ENCODE data around the gene SH2D7.

SH2D7 gene

DNA sequence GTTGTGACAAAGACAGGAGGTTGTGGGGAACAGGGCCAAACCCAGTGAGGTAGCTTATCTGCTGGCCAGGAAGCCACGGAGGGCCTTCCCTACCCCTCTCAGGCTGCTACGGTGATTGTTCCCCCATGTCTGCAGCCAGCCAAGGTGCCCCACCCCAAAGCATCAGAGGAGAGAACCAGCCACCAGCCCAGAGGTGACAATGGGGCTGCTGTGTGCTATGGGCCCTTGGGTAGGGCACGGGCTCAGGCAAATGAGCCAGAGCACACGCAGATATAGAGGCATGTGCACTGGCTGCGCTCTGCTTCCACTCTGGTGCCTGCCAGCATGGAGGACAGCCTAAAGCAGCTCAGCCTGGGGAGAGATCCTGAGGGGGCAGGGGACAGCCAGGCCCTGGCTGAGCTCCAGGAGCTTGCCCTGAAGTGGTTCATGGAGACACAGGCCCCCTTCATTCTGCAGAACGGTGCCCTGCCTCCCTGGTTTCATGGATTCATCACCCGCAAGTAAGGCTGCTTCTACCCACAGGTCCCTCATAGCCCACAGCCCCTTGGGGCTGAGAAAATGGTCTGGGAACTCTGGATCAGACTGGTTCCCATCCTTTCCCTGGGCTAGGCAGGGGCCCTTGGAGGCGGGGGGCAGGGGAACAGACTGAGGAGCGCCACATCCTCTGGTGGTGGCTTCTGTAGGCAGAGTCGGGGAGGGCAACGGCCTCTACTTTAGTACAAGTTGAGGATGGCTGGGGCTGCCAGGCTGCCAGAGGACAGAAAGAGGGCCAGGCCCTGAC, at the start of gene SH2D7:
Gene SH2D7, plus strand, starts transcription at position 301 of the 781 bp plus-strand sequence. Its CDS starts 24 bp downstream, at position 325.
- no peak for DNase-seq (ENCODE audit: low read depth)

DNA sequence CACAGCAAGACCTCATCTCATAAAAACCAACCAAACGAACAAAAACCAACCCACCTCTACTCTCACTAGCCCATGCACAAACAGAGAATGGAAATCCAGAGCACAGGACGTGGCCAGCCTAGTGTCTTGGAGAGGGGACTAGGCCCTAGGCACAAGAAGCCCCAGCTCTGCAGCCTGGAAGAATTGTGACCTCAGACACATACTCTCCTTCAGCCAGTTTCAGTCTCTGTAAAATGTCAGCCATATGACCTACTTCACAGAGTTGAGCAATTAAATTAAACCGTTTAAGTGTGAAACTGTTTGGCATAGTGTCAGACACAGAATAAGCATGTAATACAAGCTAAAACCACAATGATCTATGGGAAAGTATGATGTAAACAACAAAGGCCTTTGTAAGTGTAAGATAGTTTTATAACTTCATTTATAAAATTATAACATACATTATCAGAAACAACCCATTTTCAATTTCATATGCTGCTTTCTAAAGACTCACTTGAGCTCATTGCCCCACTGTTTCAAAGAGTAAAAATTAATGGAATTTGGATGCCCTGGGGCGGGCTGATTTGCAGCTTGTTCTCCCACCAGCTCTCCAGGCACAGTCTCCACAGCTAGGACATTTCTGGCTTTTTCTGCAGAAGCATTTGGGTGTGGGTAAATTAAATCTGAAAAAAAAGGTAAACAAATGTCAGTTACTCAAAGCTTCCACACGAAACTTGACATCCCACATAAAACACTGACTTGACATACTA, 47.8 kb upstream of the SH2D7 start:
- DNase-seq (ENCODE audit: low read depth): peak; percentile 57

DNA sequence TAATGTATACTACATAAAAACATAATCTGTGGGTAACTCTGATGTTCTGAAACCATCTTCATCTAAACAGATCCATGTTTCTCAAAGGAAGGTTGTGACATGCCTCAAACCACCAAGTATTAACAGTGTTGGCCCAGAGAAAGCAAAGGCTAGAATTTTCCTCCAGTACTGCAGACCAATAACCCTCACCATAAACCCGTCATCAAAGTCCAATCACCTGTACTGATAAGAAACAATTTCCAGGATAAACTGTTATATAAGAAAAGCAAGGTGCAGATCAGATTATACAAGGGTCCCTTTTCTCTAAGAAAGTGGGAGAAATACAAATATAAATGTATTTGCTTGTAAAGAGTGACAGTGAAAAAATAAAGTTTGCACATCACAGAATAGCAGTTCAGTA, 47.2 kb upstream of the SH2D7 start:
- no peak for DNase-seq (ENCODE audit: low read depth)

DNA sequence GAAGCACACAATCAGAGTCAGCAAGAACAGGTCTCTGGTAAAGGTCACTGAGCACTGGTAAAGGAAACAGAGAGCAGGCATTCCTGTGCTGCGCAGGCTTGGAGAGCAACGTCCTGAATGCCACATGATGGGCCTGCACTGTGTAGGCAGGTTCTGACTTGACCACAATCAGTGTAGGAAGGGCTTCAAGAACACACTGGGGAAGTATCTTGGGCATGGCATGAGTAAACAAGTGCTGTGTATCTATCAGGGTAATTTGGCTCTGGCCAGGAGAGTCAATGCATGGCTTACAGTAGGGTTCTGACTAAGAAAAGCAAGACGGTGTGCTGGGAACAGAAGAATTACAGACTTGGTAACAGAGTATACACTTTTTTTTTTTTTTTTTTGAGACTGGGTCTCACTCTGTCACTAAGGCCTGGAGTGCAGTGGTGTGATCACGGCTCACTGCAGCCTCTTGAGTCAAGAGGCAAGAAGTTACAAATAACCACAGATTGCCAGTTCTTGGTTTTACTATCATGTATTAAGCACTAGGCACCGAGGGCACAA, 45.5 kb upstream of the SH2D7 start:
- DNase-seq (ENCODE audit: low read depth): no peak

DNA sequence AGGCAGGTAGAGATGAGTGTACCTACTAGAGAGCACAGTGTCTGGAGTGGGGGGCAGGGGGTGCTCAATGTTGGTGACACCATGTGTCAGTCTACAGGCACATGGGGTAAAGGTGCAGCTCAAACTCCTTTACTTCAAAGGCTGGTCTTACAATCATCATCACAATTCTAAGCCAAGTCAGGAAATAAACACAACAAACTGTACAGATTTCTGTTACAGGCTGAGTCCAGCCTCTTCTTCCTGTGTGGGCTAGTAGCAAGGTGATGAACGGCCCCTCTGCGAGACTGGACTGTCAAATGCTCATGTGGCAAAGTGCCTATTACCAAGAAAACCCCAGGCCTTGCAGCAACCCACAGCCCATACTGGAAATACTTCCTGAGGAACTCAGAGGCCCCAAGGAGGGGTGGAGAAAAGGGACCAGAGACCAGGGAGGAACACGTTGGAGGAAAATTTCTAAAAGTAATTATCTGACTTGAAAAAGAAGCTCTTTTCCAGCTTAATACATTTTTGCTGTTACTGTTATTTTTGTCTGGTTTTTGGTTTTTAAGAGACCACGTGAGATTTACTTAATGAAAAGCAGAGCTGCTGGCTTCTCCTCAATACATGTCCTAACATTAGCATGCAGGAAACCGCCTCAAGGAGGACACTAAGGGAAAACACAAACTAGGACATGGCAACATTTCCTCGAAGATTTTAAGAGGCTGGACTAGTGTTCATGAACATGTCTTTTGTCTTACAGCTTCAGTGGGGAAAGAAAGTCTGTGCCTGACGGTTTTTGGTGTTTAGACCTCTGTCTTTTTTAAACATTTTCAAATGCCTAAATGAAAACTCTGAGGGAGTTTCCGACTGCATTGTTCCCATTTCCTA, 44.4 kb upstream of the SH2D7 start:
- DNase-seq (ENCODE audit: low read depth): peak; percentile 82

DNA sequence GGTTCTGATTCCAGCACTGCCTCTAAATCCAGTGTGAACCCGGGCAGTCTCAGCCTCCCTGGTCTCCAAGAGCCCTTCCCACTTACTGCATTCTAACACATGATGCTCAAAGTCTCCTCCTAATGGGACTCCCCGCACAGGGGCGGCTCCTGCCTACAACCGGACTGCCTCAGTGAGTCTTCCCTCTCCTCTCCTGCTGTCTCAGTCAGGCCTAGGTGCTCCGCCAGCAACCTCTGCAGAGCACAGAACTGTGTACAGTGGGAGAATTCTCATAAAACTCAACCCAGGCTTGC, 43.8 kb upstream of the SH2D7 start:
- no peak for DNase-seq (ENCODE audit: low read depth)

DNA sequence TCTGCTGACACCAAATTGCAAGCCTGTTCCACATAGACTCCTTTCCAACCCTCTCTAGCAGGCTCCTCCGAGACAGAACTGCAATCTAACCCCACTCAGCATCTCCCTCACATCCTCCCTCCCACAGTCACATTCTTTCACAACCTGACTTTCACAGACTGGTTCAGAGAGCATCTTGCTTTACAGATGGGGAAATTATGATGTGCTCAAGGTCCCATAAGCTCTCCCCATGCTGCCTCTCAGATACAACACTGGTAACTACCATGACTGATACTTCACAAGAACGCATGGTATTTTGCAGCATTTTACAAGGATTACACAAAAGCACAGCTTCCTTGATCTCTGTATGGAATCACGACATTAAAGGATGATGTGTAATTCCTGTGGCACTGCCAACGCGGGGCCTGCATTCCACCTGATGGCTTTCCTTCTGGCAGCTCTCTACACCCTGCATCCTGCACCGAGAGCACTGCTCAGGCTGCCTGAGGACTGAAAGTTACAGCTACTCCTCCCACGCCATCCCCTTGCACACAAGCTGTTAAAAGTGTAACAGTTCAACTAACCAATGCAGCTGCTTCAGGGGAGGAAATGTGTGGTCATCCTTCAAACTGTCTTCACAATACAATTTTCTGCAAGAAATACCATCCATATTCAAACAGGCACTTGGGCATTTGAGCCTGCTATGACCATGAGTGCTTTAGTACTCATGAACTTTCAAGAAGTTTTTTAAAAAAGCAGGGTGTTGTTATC, 42.5 kb upstream of the SH2D7 start:
- peak; percentile 77 for DNase-seq (ENCODE audit: low read depth)

DNA sequence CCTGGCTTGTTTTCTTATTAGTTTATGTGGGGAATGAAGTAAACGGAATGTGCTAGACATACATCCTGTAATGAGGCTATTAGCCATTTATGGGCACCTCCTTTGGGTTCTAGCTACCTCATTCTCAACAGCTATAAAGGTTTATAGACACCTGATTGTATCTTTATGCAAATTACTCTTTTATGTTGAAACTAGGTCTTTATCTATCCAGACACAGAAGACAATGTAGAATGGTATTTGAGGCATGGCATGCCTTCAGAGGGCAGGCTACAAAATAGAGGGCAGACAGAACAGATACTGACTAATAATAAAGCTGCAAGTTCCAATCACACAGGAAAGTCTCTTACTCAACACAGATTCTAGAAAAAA, 41.9 kb upstream of the SH2D7 start:
- DNase-seq (ENCODE audit: low read depth): no peak

DNA sequence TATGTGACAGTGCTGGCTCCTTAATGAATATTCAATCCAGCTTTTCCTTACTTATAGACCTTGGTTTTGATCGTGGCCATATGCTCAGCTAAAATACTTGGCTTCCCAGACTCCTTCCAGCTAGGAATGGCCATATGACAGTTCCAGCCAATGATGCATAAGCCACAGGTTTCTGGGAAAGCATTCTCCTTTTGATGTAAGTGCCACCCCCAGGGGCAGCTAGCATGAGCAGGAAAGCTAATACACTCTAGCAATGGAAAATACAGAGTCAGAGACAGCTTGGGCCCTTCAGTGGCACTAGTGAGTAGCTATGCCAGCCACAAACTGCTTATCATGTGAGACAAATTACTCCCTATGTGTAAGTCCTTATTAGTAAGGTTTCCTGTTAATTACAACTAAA, 41.5 kb upstream of the SH2D7 start:
- no peak for DNase-seq (ENCODE audit: low read depth)

DNA sequence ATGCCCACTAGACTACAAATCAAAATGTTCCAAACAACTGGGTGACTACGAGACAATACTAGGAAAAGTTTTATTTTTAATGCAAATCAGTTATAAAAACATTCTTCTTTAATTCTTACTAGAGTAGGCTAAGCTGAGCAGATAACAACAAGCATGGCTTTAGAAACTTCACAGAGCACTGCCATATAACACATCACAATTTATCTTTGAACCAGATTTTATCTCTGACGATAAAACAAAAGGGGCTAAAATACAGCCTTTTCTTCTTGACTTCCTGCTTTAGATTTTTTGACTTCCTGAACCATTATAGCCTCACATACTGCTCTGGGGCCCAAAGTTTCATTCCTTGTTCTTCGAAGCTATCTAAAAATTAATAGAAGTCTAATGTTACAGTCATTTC, 40.8 kb upstream of the SH2D7 start:
- DNase-seq (ENCODE audit: low read depth): no peak

DNA sequence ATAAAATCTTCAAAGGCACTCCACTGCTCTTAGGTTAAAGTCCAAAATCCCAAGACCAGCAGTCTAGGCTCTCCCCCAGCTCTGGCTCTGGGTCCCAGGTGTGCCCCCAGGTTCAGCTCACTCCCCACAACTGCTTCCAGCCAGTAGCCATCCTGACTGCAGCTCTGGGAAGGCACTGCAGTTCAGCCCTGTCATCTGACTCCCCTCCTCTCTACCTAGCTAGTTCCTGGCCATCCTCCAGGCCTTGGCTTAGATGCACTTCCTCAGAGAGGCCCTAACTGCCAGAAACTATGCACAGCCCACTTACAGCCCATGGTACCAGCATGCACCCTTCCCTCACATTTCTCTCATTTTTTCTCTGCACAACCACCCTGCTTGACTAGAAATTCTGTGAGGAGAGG, 40.4 kb upstream of the SH2D7 start:
- DNase-seq (ENCODE audit: low read depth): no peak

DNA sequence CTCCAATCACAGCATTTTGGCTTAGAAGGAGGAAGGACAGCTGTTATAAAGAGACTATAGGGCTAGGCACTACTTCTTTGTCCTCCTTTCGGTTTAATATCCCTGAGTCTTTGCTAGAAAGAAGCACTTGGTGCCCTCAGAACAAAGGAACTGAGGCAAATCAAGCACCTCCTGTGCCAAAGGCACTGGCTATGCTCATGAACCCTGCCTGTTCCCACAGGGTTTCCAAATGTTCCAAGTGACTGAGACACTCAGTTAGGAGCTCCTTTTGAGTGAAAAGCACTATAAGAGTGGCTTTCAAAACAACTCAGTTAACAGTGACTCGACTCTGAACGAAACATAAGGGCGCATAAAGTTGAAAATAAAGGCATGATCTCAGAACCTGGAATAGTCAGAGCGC, 39.8 kb upstream of the SH2D7 start:
- DNase-seq (ENCODE audit: low read depth): no peak

DNA sequence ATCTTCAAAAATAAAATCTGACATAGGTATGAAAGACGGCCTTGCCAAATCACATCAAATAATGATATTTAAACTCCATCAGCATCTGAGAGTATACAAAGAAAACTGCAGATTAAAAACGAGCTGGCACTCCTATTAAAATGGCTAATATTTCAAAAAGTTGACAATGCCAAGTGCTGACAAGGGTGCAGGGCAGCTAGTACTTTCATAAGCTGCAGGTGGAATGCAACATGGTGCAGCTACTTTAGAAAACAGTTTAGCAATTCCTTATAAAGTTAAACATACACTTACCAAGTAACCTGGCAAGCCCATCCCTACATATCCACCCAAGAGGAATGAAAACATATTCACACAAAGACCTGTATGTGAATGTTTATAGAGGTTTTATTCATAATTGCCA, 37.8 kb upstream of the SH2D7 start:
- no peak for DNase-seq (ENCODE audit: low read depth)

DNA sequence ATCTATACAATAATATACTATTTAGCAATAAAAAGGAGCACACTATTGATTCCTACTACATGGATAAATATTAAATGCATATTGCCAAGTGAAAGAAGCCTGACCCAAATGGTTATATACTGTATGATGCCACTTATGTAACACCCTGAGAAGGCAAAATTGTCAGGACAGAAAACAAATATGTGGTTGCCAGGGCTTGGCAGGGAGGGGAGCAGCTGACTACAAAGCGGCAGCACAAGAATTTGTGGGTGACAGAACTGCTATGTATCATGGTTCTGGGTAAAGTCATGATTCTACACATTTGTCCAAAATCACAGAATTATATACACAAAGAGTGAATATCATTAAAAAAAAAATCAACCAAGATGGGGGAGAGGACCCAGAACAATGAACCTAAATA, 37.4 kb upstream of the SH2D7 start:
- DNase-seq (ENCODE audit: low read depth): no peak

DNA sequence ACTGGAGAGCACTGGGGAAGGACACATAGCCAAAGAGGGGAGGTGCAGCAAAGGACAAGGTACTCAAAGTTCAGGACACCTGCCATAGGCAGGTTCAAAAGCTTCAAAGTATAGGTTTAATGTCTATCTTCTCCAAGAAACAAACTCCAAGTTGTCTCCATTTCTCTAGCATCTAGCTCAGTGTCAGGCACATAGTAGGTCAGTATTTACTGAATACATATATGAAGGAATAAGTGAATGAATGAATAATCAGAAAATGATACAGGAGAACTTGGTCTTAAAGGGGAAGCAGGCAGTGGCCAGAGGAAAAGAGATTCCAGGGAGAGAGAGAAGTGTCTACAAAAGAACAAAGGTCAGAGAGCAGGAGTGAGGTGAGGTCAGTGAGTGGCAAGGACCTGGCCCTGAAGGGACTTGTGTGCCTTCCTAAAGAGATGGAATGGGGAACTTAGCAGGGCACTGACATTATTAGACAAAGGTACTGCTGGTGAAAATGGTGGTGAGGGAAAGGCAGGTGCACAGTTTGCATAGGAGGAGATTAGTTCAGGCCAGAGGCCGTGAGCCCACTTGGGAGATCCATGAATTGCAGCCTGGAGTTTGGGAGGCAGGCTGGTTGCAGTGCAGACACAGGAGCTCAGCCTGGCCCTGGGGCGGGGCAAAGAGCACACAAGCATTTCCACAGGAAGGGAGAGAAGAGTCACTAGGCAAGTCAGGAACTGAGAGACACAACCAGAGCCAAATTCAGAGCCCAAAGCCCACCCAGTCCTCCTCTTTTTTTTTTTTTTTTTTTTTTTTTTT, 36.2 kb upstream of the SH2D7 start:
- no peak for DNase-seq (ENCODE audit: low read depth)

DNA sequence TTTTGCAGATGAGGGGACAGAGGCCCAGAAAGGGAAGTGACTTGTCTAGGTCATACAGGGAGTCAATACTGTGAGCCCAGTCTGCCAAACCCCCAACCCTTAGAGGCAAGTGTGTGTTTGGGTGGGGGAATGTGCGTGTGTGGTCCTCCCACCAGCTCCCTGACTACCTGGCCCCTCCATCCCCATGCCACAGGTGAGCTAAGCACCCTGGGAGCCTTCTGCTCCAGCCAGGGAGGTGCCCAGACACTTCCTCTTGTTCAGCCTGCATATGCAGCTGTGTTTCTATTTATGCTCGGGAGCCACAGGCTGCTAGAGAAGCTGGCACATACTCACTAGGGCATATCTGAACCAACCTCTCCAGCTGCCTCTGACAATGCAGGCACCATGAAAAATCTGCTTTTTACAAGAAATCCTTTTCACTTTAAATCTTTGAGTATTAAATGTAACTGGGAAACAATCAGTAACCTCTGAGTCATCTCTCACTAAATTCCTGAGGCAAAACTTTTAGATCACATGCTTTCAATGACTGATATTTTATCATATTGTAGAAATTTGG, 35.6 kb upstream of the SH2D7 start:
- no peak for DNase-seq (ENCODE audit: low read depth)

DNA sequence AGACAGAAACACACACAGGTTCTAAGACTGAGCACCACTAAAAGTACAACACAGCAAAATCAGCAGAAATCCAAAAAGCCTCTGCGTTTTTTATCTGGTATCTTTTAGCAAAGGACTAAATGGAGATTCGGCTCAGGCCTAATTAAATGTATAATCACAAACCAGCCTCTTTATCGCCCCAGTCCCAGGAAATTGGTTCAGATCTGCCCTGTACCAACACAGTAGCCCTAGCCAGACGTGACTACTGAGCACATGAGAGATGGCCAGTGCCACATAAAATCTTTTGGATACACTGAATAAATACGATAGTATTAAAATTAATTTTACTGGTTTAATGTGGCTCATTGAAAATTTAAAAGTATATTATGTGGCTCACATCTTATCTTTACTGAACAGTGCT, 34.6 kb upstream of the SH2D7 start:
- DNase-seq (ENCODE audit: low read depth): no peak

DNA sequence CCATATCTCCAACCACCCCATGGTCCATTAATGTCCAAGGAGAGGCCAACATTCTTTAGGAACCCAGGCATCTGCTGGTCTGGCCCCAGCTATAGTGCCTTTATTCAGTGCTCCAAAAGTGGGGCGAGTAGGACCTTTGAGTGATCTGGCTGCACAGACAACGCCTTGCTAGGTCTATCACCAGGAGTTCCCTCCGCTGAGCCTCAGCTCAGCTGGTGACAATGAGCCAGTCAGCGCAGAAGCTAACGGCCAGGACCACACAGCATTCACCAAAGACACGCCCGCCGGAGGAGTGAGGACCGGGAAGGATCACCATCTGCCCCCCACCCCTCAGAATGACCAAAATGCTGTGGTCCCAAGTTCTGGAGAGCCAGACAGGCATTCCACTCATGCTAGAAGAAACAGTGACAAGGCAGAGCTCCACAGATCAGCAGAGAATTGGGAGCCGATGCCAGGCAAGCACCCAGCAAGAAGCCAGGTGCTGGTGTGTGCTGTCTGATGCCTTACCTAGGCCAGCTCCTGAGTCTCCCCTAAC, 33.9 kb upstream of the SH2D7 start:
- DNase-seq (ENCODE audit: low read depth): no peak

DNA sequence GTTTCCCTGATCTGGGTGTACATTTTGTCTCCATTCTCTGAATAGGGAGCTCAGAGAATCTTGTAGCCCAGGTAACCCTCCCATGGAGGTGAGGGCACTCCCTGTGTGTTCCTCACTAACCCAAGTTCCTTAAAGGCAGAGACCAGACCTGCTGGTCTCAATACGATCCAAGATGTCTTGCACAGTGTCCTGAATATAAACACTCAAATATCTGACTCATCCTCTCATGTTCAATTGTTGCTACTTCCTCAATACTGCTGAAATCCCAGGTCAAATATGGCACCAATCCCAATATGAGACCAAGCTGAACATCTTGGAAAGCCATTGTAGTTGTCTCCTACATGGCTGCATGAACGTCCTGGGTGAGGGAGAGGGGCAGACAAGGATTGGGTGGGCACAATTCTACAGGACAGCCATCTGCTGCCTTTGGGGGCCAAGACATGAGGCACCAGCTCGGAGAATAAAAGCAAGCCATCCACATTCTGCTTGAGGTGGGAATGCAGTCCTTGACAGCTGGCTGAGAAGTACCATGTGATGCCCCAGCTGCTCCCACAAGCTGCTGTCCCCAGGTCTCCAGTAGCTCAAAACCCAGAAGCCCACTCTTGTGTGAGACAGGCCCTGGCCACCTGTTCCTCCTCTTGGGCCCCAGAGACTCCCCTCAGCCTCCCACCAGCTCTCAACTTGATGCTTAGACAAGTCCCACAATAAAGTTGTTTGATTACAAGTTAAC, 33.1 kb upstream of the SH2D7 start:
- DNase-seq (ENCODE audit: low read depth): no peak

DNA sequence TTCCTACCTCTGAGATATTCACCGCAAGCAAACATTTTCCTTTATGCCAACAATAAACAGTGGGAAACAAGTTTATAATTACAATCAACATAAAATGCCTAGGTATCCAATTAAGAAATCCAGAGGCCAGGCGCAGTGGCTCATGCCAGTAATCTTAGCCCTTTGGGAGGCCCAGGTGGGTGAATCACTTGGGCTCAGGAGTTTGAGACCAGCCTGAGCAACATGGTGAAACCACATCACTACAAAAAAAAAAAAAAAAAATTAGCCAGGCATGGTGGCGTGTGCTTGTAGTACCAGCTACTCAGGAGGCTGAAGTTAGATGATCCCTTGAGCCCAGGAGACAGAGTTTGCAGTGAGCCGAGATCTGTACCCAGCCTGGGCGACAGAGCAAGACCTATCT, 32.1 kb upstream of the SH2D7 start:
- DNase-seq (ENCODE audit: low read depth): no peak
